EH (cell line): ENCODE data around the gene DNMT3A.

Experiments
- DNase-seq: peaks from one replicate; pipeline ENCODE4 v3.0.0-alpha.2; 2015; ENCODE audit warnings: low read depth

DNMT3A gene

GRCh38 chr2:25372405-25373268, 30.9 kb upstream of the DNMT3A start:
- DNase-seq, result no peak

DNA sequence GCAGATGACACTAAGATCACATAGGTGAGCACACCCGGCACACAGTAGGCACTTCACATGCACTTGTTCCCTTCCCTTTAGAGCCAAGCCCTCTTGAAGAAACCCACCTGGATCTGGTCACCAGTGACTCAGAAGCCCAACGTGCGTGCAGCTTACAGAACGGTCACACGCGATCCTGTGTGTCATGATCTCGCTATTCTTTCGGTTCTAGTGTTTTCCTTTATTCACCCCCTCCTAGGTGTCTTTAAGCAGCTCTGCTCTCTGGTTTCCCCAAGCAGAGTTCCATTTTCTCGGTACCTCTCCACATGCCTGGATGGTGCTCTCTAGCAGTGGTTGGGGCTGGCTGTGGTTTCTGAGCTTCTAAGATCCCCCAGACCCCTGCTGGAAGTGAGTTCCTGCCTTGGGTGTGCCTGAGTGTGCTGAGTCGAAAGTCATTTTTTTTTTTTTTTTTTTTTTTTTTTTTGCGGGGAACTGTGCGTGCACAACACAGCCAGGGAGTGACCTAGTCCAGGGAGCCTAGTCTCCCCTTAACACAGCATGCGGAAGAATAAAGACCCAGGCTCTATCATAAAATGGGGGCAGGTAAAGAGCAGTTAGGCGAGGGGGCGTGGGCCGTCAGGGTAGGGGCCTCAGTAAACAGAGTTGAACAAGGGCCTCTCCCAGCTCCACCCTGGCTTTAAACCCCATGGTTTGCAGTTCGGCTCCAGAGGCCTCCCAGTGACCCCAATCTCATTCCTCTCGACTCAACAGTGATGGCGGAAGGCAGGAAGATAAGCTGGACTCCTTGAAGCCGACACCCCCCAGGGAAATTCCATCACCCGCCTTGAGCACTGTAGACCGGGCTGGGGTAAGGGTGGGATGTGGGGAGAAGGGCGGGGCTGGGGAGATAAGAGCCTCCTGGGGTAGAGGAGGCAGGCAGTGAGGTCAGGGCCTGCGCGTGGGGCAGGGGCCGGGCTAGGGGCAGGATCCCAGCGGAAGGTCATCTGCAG, 29.8 kb upstream of the DNMT3A start:
- no peak for DNase-seq

DNA sequence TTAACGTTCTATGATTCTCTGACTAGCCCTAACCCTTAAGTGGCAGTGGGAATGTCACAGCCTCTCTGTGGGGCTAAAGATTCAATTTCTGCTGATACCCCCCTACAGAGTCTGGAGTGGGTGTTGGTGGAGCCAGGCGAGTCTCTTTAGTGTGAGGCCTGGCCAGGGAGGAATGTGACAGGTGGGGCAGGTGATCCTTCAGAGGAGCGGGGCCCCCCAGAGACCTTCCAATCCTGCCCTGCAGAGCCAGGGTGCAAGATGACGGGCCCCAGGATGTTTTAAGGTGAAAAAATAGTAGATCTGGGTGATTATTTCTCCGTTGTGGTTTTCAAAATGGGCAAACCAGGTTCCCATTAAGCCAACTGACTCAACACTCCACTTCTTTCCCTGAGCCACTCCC, 28.2 kb upstream of the DNMT3A start:
- DNase-seq, result no peak

DNA sequence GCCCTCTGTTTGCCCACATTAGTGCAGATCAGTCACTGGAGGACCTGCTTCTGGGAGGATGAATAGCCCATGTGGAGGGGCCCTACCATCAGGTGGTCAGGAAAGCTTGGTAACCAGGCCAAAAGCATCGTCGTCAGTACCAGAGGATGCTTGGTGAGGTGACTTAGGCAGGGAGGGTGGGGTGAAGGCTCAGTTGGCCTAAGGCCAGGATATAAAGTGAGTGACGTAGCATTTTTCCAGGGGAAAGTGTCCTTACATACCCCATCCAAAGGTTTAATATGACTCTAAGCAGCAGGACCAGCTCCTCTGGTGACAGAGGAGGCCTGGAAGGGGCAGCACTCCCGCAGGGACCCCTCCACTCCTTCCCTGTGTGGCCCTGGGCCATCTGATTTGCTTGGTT, 27.7 kb upstream of the DNMT3A start:
- peak; percentile 44 for DNase-seq

- DNase-seq, result peak; percentile 48
Observed at GRCh38 chr2:25368660-25369059, 26.9 kb upstream of the DNMT3A start.

GRCh38 chr2:25367296-25367695, 25.6 kb upstream of the DNMT3A start:
- no peak for DNase-seq

- DNase-seq, result no peak
Observed at GRCh38 chr2:25366629-25367028, 24.9 kb upstream of the DNMT3A start.

DNA sequence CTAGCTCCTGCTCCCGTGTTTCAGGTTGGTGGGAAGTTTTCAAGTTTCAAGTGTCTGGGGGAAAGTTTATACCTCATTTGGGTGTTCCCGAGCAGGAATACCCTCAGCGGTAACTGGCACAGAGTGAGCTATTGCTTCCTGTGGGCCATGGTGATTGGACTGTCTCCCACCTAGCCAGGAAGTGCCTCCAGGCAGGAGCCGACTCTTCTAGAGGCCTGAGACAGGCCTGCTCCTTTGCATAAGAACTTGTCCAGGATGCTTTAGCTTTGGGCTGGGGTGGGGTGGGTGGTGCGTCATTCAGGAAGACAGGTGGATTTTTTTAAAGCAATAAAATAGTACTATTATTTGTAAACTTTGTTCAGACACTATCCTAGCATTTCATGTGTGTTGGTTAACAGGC, 23.5 kb upstream of the DNMT3A start:
- no peak for DNase-seq

- no peak for DNase-seq
Observed at GRCh38 chr2:25363733-25364132, 22.0 kb upstream of the DNMT3A start.

DNA sequence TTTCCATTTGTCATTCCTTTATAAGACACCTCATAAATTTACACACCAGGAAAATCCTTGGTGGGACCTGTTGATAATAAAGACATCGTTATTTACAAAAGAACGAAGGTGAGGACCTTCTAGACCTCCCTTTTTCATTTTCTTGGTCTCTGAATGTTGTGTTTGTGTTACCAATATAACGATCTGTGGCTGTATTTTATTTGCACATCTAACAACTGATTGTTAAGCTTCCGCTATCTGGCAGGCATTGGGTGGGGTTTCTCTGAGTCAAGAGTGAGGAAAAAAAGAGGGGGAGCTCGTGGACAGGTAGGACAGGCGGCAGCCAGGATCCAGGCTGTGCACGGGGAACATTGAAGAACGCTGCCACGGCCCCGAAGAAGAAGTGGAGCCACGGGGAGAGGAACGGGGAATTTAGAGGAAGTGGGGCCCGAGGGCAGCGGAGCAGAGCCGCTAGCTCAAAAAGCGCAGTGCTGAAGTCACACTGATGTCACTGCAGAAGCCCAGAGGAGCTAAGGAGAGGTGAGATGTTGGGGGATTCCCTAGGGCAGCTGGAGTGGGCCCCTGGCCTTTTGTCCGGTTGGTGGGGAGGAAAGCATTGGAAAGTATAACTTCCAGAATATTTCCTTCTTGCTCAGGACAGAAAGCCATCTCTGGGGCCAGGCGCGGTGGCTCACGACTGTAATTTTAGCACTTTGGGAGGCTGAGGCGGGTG, 20.9 kb upstream of the DNMT3A start:
- no peak for DNase-seq

DNA sequence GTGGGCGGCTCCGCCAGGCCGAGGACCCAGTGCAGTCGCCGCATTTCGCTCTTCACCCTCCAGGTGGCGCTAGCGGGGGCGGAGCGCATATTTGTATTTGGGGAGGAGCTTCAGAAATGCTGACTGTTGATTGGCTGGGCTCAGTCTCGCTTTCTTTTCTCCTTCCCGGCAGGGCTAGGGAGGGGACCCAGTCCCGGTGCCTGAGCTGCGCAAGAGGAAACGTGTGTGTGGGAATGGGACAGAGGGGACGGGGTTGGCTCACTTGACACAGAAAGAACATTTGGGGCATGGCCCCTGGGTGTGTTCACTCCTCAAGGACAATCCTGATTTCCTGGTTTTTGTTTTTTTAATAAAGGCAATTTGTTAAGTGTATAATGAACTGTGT, 20.3 kb upstream of the DNMT3A start:
- DNase-seq, result peak; percentile 93

GRCh38 chr2:25361261-25362048, 19.7 kb upstream of the DNMT3A start:
- DNase-seq, result no peak

GRCh38 chr2:25358836-25359235, 17.1 kb upstream of the DNMT3A start:
- DNase-seq, result no peak

DNA sequence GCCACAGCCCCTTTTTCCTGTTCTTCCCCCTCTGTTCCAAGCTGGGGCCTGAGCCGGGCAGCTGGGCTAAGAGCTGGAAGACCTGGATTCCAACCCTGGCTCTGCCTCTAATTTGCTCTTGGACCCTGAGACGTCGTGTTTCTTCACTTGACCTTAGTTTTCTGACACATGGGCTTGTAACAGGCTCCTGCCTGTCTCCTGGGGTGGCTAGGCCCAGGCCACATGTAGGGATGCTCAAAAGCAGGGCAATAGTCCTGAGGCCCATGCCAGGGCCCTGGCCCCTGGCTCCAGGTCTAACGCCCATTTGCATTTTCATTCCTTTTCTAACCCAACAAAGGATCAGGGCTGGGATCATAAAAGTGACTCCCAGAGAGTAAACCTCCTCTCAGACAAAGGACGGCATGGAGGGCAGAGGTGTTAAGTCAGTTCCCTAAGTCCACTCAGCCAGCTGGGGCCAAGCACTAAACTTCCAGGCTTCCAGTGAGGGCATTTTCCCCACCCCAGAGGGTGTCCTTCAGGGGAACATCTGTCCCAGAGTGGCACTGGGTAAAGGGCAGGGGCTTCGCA, 16.6 kb upstream of the DNMT3A start:
- DNase-seq, result no peak

- no peak for DNase-seq
Observed at GRCh38 chr2:25356088-25356487, 14.4 kb upstream of the DNMT3A start.

GRCh38 chr2:25355270-25355669, 13.5 kb upstream of the DNMT3A start:
- DNase-seq, result no peak

- DNase-seq, result no peak
Observed at GRCh38 chr2:25354116-25354515, 12.4 kb upstream of the DNMT3A start.

DNA sequence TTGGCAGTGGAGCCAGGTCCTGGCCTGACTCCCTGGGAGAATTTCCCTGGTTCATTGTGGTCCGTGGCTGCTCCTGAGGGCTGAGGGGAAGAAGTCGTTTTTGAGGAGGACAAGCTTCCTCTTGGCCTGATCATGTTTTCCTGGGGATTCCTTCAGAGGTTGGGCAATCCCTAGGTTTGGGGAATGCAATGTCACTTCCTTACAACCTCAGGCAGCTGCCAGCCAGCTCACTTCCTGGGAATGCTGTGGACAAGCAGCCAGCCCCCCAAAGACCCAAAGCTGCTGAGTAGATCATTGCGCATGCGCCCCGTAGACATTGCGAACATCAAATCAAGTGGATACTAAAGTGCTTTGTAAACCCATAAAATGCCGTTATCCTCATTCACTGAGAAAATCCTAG, 7.7 kb upstream of the DNMT3A start:
- peak; percentile 82 for DNase-seq

GRCh38 chr2:25347846-25348245, 6.1 kb upstream of the DNMT3A start:
- DNase-seq, result peak; percentile 59

DNA sequence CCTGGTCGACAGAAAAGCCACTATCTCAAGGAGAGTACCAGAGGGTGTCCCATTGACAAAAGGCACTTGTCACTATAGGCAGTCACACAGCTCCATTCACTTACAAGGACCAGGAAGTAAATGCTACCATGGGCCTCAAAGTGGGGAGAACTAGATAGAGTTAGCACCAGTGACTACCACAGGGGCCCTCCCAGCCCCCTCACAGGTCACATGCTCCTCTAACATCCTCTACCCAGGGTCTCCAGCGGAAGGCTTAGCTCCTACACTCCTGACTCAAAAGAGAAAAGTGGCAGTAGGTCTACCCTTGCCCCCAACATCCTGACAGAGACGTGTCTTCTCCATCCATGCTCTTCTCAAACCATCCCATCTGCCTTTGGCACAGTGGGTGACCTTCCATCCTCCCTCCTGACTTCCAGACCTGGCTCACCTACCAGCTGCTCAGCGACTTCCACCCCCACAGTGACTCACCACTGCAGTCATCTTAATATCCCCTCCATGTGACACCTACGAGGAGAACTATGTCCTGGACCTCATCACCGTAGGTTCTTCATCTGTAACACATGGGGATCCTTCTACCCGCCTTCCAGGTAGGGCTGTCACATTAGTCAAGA, 5.6 kb upstream of the DNMT3A start:
- peak; percentile 34 for DNase-seq
